DND-41 (cell line): ENCODE measurements around the gene FSD2.

ENCODE experiments used
- ATAC-seq: fragments of 200-7000 bp; cut with Tn5 transposase; 3 replicates; pipeline ENCODE4 v1.9.1; 2021; ENCODE audit warnings: low read depth; ENCODE audit not compliant: insufficient read depth
- DNase-seq: peaks from one replicate; pipeline ENCODE4 v3.0.0-alpha.2; 2020
- H2AFZ ChIP-seq: 2 replicates; pipeline ENCODE4 v1.6.0; 2012; ENCODE audit warnings: low read depth, low read length
- H3K27ac ChIP-seq: 2 replicates; pipeline ENCODE4 v1.5.1; 2012; ENCODE audit warnings: low read length, inconsistent platforms
- H3K27me3 ChIP-seq: fragments of 200-600 bp; sonication (generic); 2 replicates; pipeline ENCODE4 v1.6.0; 2012; ENCODE audit warnings: low read length, mild to moderate bottlenecking, inconsistent platforms; ENCODE audit not compliant: insufficient read depth, poor library complexity
- H3K36me3 ChIP-seq: 2 replicates; pipeline ENCODE4 v1.5.1; 2012; ENCODE audit warnings: low read length, inconsistent platforms; ENCODE audit not compliant: insufficient read depth
- H3K4me1 ChIP-seq: 2 replicates; pipeline ENCODE4 v1.5.1; 2012; ENCODE audit warnings: mild to moderate bottlenecking, low read length; ENCODE audit not compliant: insufficient read depth
- H3K4me2 ChIP-seq: 2 replicates; pipeline ENCODE4 v1.6.0; 2012; ENCODE audit warnings: mild to moderate bottlenecking, moderate library complexity, low read length, inconsistent platforms; ENCODE audit not compliant: insufficient read depth
- H3K4me3 ChIP-seq, 2 experiments: fragments of 200-600 bp in 1 of 2; shearing (Covaris generic) in 1 of 2; 2 replicates each; pipeline ENCODE4 v1.5.1; 2012 to 2016; ENCODE audit warnings: inconsistent platforms in 2 of 2, low read length in 2 of 2, mild to moderate bottlenecking in 2 of 2, low read depth in 1 of 2, moderate library complexity in 1 of 2
- H3K79me2 ChIP-seq: 2 replicates; pipeline ENCODE4 v1.6.0; 2012; ENCODE audit warnings: low read length, inconsistent platforms; ENCODE audit not compliant: insufficient read depth
- H3K9ac ChIP-seq: 2 replicates; pipeline ENCODE4 v1.6.0; 2012; ENCODE audit warnings: low read depth, mild to moderate bottlenecking, inconsistent platforms, low read length, moderate library complexity
- H3K9me3 ChIP-seq: 2 replicates; pipeline ENCODE4 v1.5.1; 2012; ENCODE audit warnings: low read length, moderate library complexity, mild to moderate bottlenecking, inconsistent platforms; ENCODE audit not compliant: insufficient read depth, severe bottlenecking
- H4K20me1 ChIP-seq: 2 replicates; pipeline ENCODE4 v1.6.0; 2012; ENCODE audit warnings: low read length; ENCODE audit not compliant: insufficient read depth
- CTCF ChIP-seq: IDR thresholded peaks from 2 replicates; pipeline ENCODE4 v1.5.1; 2012; ENCODE audit warnings: borderline replicate concordance, low read length, moderate library complexity, mild to moderate bottlenecking; ENCODE audit not compliant: poor library complexity, severe bottlenecking; ENCODE audit errors: extremely low read depth
- EZH2 ChIP-seq: IDR thresholded peaks from 3 replicates; pipeline ENCODE4 v1.6.1; 2012; ENCODE audit warnings: borderline replicate concordance, low read depth, mild to moderate bottlenecking, moderate library complexity, low read length, inconsistent platforms; ENCODE audit not compliant: severe bottlenecking

The FSD2 gene

GRCh38 chr15:82751308-82751707 is 54.6 kb downstream of the FSD2 start:
- TF ChIP-seq EZH2 (no peak), CTCF (no peak)
- Histone ChIP-seq H3K4me2 (peak overlapping the region; percentile 89), H3K27me3 (no peaks in the 10 kb centered on the region), H2AFZ (no peak overlapping the region), H3K4me1 (peaks cover 31% of the 10 kb centered on the region), H4K20me1 (peaks cover 14% of the 10 kb centered on the region; the same call in 1 of the 2 replicates), H3K79me2 (peaks cover 56% of the 10 kb centered on the region), H3K4me3 (peak overlapping the region; percentile 52 to 87), H3K27ac (peak overlapping the region; percentile 80), H3K9ac (peak overlapping the region; percentile 66), H3K9me3 (no peaks in the 10 kb centered on the region), H3K36me3 (peaks cover 37% of the 10 kb centered on the region)
- no peak for ATAC-seq
- DNase-seq, result no peak

DNA sequence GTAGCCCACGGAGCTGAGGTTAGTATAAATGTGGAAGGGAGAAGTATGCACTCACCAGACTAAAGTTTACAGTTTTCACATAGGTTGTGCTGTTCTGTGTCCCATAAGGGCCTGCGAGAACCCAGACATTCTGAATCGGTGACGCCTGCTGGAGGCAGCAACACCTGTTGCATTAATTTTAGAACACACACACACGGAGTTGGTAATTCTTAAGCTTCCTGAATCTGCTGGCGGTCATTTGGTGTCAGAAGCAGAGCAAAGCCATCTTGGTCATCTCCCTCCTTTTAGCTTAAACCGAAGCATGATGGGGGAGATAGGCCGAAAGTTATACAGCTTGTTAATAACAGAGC is 55.1 kb downstream of the FSD2 start:
- no peaks in the 10 kb centered on the region for H3K27me3 ChIP-seq
- H3K9ac ChIP-seq, result peak overlapping the region; percentile 66
- DNase-seq (peak; percentile 7), ATAC-seq (no peak)
- peaks cover 31% of the 10 kb centered on the region for H3K4me1 ChIP-seq
- H4K20me1 ChIP-seq, result peaks cover 14% of the 10 kb centered on the region; the same call in 1 of the 2 replicates
- no peaks in the 10 kb centered on the region for H3K9me3 ChIP-seq
- peak overlapping the region; percentile 52 to 87 for H3K4me3 ChIP-seq
- peak overlapping the region; percentile 93 for H2AFZ ChIP-seq
- TF ChIP-seq CTCF (no peak), EZH2 (no peak)
- peak overlapping the region; percentile 89 for H3K4me2 ChIP-seq
- peak overlapping the region; percentile 80 for H3K27ac ChIP-seq
- peaks cover 32% of the 10 kb centered on the region for H3K36me3 ChIP-seq
- peaks cover 52% of the 10 kb centered on the region for H3K79me2 ChIP-seq

GRCh38 chr15:82749951-82750830 is 55.7 kb downstream of the FSD2 start:
- Histone ChIP-seq H3K4me1 (peaks cover 31% of the 10 kb centered on the region), H3K36me3 (peaks cover 26% of the 10 kb centered on the region), H3K4me3 (peak overlapping the region; percentile 52 to 87), H3K4me2 (peak overlapping the region; percentile 89), H2AFZ (peak overlapping the region; percentile 93), H3K27me3 (no peaks in the 10 kb centered on the region), H3K79me2 (peaks cover 49% of the 10 kb centered on the region), H3K9ac (peak overlapping the region; percentile 66), H3K9me3 (no peaks in the 10 kb centered on the region), H3K27ac (peak overlapping the region; percentile 80), H4K20me1 (peaks cover 14% of the 10 kb centered on the region; the same call in 1 of the 2 replicates)
- DNase-seq (peak; percentile 86), ATAC-seq (peak; percentile 98)
- no peak for TF ChIP-seq EZH2

GRCh38 chr15:82748315-82748714 is 57.6 kb downstream of the FSD2 start:
- TF ChIP-seq EZH2, result no peak
- no peak for TF ChIP-seq CTCF
- H4K20me1 ChIP-seq, result peaks cover 11% of the 10 kb centered on the region; the same call in 1 of the 2 replicates
- H3K9me3 ChIP-seq, result no peaks in the 10 kb centered on the region
- H3K4me1 ChIP-seq, result peaks cover 31% of the 10 kb centered on the region
- no peaks in the 10 kb centered on the region for H3K27me3 ChIP-seq
- H3K36me3 ChIP-seq, result peaks cover 10% of the 10 kb centered on the region
- H3K4me2 ChIP-seq, result no peak overlapping the region
- no peak overlapping the region for H3K9ac ChIP-seq
- H3K4me3 ChIP-seq, result no peak overlapping the region
- ATAC-seq (no peak), DNase-seq (no peak)
- no peak overlapping the region for H3K27ac ChIP-seq
- no peak overlapping the region for H2AFZ ChIP-seq
- peaks cover 40% of the 10 kb centered on the region for H3K79me2 ChIP-seq
